Liver (tissue), 9 donors: ENCODE measurements around the gene TYMP. TPM values are rescaled to one million over a fixed set of nuclear protein-coding genes. Genes with fewer than 3 reads are reported as not detected.

ENCODE experiments used
- DNase-seq: peaks from one replicate; pipeline ENCODE4 v3.0.0-alpha.2; 2017; ENCODE audit warnings: low spot score
- H3K27ac ChIP-seq, 2 donors: one replicate each; pipeline ENCODE4 v1.7.0; 2013; ENCODE audit warnings: inconsistent platforms in 2 of 2, low read length in 2 of 2, control low read depth in 1 of 2, low read depth in 1 of 2, mild to moderate bottlenecking in 1 of 2
- H3K27me3 ChIP-seq, 4 donors: one replicate each; pipeline versions ENCODE4 v1.6.1 to v1.7.0; 2013; ENCODE audit warnings: low read length in 3 of 4, inconsistent platforms in 1 of 4, mild to moderate bottlenecking in 1 of 4, moderate library complexity in 1 of 4; ENCODE audit not compliant: control insufficient read depth in 4 of 4, insufficient read depth in 4 of 4
- H3K36me3 ChIP-seq, 4 donors: one replicate each; pipeline versions ENCODE4 v1.6.1 to v1.7.0; 2013; ENCODE audit warnings: low read length in 3 of 4, mild to moderate bottlenecking in 3 of 4, low read depth in 1 of 4, moderate library complexity in 1 of 4; ENCODE audit not compliant: control insufficient read depth in 4 of 4, insufficient read depth in 3 of 4
- H3K4me1 ChIP-seq, 4 donors: one replicate each; pipeline versions ENCODE4 v1.6.1 to v1.7.0; 2013; ENCODE audit warnings: low read length in 3 of 4, mild to moderate bottlenecking in 3 of 4, moderate library complexity in 1 of 4; ENCODE audit not compliant: control insufficient read depth in 4 of 4, insufficient read depth in 4 of 4
- H3K4me3 ChIP-seq, 3 donors: one replicate each; pipeline versions ENCODE4 v1.6.1 to v1.7.0; 2013; ENCODE audit warnings: low read length in 3 of 3, control low read depth in 1 of 3, low read depth in 1 of 3, mild to moderate bottlenecking in 1 of 3
- H3K9ac ChIP-seq, 2 donors: one replicate each; pipeline ENCODE4 v1.7.0; 2013; ENCODE audit warnings: low read length in 2 of 2, mild to moderate bottlenecking in 2 of 2, moderate library complexity in 2 of 2, control low read depth in 1 of 2, low read depth in 1 of 2
- H3K9me3 ChIP-seq, 4 donors: one replicate each; pipeline versions ENCODE4 v1.6.1 to v1.7.0; 2013; ENCODE audit warnings: low read length in 3 of 4; ENCODE audit not compliant: control insufficient read depth in 4 of 4
- FOXA1 ChIP-seq: IDR thresholded peaks from 2 replicates; pipeline ENCODE4 v1.6.1; 2016; ENCODE audit warnings: antibody characterized with exemption
- FOXA2 ChIP-seq: IDR thresholded peaks from 2 replicates; pipeline ENCODE4 v1.6.1; 2016; ENCODE audit warnings: antibody characterized with exemption
- GABPA ChIP-seq, 2 donors: IDR thresholded peaks in 1 of 2; conservative IDR thresholded peaks in 1 of 2; 2 replicates each; pipeline ENCODE4 v1.6.1; 2016; ENCODE audit warnings: antibody characterized with exemption in 2 of 2, mild to moderate bottlenecking in 1 of 2, moderate library complexity in 1 of 2
- HNF4A ChIP-seq, 2 donors: conservative IDR thresholded peaks; 2 replicates each; pipeline ENCODE4 v1.6.1; 2016; ENCODE audit warnings: antibody characterized with exemption in 2 of 2, mild to moderate bottlenecking in 2 of 2
- HNF4G ChIP-seq: IDR thresholded peaks from 2 replicates; pipeline ENCODE4 v1.6.1; 2016; ENCODE audit warnings: antibody characterized with exemption
- JUND ChIP-seq, 2 donors: IDR thresholded peaks; 2 replicates each; pipeline ENCODE4 v1.6.1; 2016; ENCODE audit warnings: antibody characterized with exemption in 2 of 2
- RAD21 ChIP-seq, 2 donors: IDR thresholded peaks; 2 replicates each; pipeline ENCODE4 v1.6.1; 2016; ENCODE audit warnings: antibody characterized with exemption in 2 of 2, mild to moderate bottlenecking in 2 of 2
- RXRA ChIP-seq, 2 donors: IDR thresholded peaks; 2 replicates each; pipeline ENCODE4 v1.6.1; 2017 to 2018; ENCODE audit warnings: antibody characterized with exemption in 2 of 2, mild to moderate bottlenecking in 1 of 2
- SP1 ChIP-seq: IDR thresholded peaks from 2 replicates; pipeline ENCODE4 v1.6.1; 2018; ENCODE audit warnings: antibody characterized with exemption, mild to moderate bottlenecking
- TAF1 ChIP-seq: conservative IDR thresholded peaks from 2 replicates; pipeline ENCODE4 v1.6.1; 2016; ENCODE audit warnings: antibody characterized with exemption, mild to moderate bottlenecking
- YY1 ChIP-seq: IDR thresholded peaks from 2 replicates; pipeline ENCODE4 v1.6.1; 2016; ENCODE audit warnings: antibody characterized with exemption, mild to moderate bottlenecking
- WGBS: extraction: QIAGEN DNeasy Blood & Tissue Kit; methylation state at CpG from one replicate; pipeline ENCODE4 v1.1.7; 2013; 5-methylcytosine and 5-hydroxymethylcytosine counted together
- polyA plus RNA-seq, 2 donors: library from polyadenylated mRNA; stranded (reverse) in 1 of 2; unstranded in 1 of 2; fragments of 200-250 nt in 1 of 2; fragments of >200 nt in 1 of 2; fragmentation: Nextera tagmentation in 1 of 2; extraction: Ambion mirVana in 1 of 2; gene quantifications; one replicate each; pipeline versions ENCODE4 v1.2.1 to v1.2.3, GENCODE V29; 2013 to 2015
- total RNA-seq, 2 donors: library from RNA; depleted of rRNA; stranded (reverse); fragments of >200 nt; gene quantifications; one replicate each; pipeline ENCODE4 v1.2.3, GENCODE V29; 2014
- TF ChIP-seq, protein P1 (sequence below): IDR thresholded peaks from 2 replicates; pipeline ENCODE4 v1.6.1; 2016; ENCODE audit warnings: antibody characterized with exemption
- TF ChIP-seq, protein P2 (sequence below): IDR thresholded peaks from 2 replicates; pipeline ENCODE4 v1.6.1; 2016; ENCODE audit warnings: antibody characterized with exemption
- TF ChIP-seq, protein P3 (sequence below): IDR thresholded peaks from 2 replicates; pipeline ENCODE4 v1.6.1; 2016; ENCODE audit warnings: antibody characterized with exemption
- donor health status: healthy.
- donor health status: healthy.
- donor health status: healthy.
- donor health status: healthy.
- donor health status: healthy.

The TYMP gene
- total and polyA plus RNA-seq, 4 donors, result 34.0 to 109 (median 65.5) TPM

DNA sequence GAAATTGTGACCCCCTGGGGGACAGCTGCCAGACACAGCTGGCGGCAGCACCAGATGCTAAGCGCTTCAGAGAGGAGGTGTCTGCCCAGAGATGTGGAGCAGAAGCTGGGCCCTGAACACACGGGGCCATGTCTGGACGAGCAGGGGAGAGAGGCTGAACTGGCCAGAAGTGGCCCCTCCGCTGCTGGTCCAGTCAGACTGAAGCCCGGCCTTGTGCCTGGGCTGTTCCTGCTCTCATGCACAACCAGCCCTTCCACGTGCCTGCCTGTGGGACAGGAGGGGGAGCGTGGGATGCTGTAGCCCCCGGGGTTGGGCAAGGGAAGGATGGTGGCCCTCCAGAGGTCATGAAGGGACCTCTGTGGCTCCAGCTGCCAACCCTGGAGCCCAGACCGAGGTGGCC, 46.7 kb downstream of the TYMP start (continued):
- TF ChIP-seq TAF1, result no peak
- TF ChIP-seq, protein P1, sequence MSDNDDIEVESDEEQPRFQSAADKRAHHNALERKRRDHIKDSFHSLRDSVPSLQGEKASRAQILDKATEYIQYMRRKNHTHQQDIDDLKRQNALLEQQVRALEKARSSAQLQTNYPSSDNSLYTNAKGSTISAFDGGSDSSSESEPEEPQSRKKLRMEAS, result no peak
- no peak for TF ChIP-seq SP1
- TF ChIP-seq FOXA1, result no peak
- TF ChIP-seq, protein P2, sequence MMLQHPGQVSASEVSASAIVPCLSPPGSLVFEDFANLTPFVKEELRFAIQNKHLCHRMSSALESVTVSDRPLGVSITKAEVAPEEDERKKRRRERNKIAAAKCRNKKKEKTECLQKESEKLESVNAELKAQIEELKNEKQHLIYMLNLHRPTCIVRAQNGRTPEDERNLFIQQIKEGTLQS, result no peak
- TF ChIP-seq YY1, result no peak
- TF ChIP-seq, protein P3, sequence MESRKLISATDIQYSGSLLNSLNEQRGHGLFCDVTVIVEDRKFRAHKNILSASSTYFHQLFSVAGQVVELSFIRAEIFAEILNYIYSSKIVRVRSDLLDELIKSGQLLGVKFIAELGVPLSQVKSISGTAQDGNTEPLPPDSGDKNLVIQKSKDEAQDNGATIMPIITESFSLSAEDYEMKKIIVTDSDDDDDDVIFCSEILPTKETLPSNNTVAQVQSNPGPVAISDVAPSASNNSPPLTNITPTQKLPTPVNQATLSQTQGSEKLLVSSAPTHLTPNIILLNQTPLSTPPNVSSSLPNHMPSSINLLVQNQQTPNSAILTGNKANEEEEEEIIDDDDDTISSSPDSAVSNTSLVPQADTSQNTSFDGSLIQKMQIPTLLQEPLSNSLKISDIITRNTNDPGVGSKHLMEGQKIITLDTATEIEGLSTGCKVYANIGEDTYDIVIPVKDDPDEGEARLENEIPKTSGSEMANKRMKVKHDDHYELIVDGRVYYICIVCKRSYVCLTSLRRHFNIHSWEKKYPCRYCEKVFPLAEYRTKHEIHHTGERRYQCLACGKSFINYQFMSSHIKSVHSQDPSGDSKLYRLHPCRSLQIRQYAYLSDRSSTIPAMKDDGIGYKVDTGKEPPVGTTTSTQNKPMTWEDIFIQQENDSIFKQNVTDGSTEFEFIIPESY, result no peak
- no peak for TF ChIP-seq FOXA2

DNA sequence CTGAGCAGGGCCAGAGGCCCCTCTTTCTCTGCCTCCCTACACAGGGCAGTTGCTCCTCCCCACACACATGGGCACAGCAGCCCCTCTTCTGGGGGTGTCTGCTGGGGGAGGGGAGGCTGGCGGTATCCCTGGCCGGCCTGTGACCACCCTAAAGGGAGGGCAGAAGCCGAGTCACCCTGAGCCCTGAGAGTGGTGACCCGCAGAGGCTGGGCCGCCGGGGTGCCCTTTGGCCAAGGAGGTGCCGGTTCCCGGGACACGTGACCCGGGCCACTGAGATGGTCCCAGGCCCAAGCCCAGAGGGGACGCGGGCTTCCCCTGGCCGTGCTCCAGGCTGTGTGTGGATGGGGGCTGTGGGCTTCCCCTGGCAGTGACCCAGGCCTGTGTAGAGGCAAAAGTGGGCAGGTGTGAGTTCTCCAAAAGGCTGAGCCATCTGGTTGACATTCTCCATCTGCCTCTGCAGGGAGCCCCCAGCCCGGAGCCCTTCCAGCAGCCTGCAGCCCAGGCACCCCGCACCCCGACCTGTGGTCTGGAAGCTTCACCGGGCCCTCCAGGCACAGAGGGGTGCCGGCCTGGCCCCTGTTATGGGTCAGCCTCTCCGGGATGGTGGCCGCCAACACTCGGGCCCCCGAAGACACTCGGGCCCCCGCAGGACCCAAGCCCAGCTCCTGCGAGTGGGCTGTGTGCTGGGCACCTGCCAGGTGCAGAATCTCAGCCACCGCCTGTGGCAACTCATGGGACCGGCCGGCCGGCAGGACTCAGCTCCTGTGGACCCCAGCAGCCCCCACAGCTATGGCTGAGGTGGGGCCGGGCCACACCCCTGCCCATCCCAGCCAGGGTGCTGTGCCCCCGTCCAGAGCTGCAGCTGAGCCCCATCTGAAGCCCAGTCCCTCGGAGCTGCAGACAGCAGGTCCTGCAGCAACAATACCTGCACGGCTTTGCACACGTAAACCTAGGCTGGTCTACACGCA, 47.4 kb downstream of the TYMP start:
- no peaks in the 10 kb centered on the region for H3K27me3 ChIP-seq
- no peak for DNase-seq
- H3K36me3 ChIP-seq, result peaks cover 0 to 1% (median 0%) of the 10 kb centered on the region in 4 donors
- H3K27ac ChIP-seq, result peak overlapping the region in 1 of 2 donors; percentile 29
- peaks cover 0 to 27% (median 8%) of the 10 kb centered on the region in 4 donors for H3K4me1 ChIP-seq
- TF ChIP-seq RXRA (IDR thresholded peaks at IDR 0.05) (peak in 1 of 2 donors; percentile 28), FOXA2 (no peak), FOXA1 (no peak)
- no peaks in the 10 kb centered on the region for H3K9me3 ChIP-seq
- H3K4me3 ChIP-seq, result peak overlapping the region in 2 of 3 donors; percentile 52 to 66
- 75% methylated on average over 35 of the region's 35 CpGs for WGBS
- H3K9ac ChIP-seq, result peak overlapping the region in 1 of 2 donors; percentile 18

DNA sequence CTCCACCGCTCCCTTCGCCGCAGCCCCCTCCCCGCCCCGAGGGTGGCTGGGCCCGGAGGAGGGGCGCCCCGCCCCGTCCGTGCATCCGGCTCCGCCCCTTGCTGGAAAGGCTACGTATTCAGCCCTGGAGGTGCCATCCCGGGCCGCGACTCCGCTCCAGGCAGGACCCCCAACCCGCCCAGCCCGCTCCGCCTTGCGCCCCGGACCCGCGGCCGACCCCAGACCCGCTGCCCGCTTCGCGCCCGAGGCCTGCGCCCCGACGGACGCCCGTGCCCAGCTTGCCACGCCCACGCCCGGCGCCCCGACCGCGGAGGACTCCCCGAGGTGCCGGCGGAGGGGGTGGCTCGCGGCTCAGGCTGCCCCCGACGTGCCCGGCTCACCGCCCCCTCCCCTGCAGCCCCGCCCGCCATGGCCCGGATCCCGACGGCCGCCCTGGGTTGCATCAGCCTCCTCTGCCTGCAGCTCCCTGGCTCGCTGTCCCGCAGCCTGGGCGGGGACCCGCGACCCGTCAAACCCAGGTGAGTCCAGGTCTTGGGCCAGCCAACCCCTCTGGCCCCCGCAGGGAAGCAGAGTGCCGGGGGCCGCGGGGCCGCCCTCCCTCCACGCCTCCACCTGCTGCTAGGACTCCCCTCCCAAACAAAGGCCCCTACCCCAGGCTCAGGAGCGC, 48.2 kb downstream of the TYMP start, which contains the start of gene ADM2:
Gene ADM2, plus strand, starts transcription at position 104 of the 667 bp plus-strand sequence. Its CDS starts 305 bp downstream, at position 409.
- H3K4me3 ChIP-seq, result peak within 1 kb of the TSS in 2 of 3 donors; percentile 52 to 66
- TF ChIP-seq GABPA (IDR thresholded peaks at IDR 0.05 in 1 of 2, conservative IDR thresholded peaks at IDR 0.05 in 1 of 2) (no peak), SP1 (no peak), FOXA2 (no peak), HNF4A (conservative IDR thresholded peaks at IDR 0.05) (no peak), HNF4G (no peak), JUND (IDR thresholded peaks at IDR 0.05) (no peak), RXRA (IDR thresholded peaks at IDR 0.05) (no peak), FOXA1 (no peak), RAD21 (IDR thresholded peaks at IDR 0.05) (no peak)
- TF ChIP-seq, protein P2, result no peak
- peak within 1 kb of the TSS in 1 of 2 donors; percentile 29 for H3K27ac ChIP-seq
- DNase-seq, result no peak
- H3K9me3 ChIP-seq, result no peaks in the 10 kb centered on the region
- no peaks in the 10 kb centered on the region for H3K27me3 ChIP-seq
- H3K4me1 ChIP-seq, result peaks cover 0 to 27% (median 8%) of the 10 kb centered on the region in 4 donors
- peak within 1 kb of the TSS in 1 of 2 donors; percentile 18 for H3K9ac ChIP-seq
- H3K36me3 ChIP-seq, result peaks cover 0 to 1% (median 0%) of the 10 kb centered on the region in 4 donors
- WGBS, result 4% methylated on average over 70 of the region's 70 CpGs
